HEK293T (cell line): ENCODE data around the gene MGAT5.

ENCODE experiments used
- CTCF ChIA-PET: fragments of 350-600 bp; formaldehyde crosslinking; extraction: SDS; loops from one replicate; lab custom pipeline; 2021; ENCODE audit warnings: antibody characterized with exemption, inconsistent platforms; lab: Yijun Ruan, JAX
- POLR2A ChIA-PET: fragments of 350-600 bp; formaldehyde crosslinking; extraction: SDS; loops from one replicate; lab custom pipeline; 2020; ENCODE audit warnings: antibody characterized with exemption, inconsistent platforms; lab: Yijun Ruan, JAX
- DNase-seq: peaks from one replicate; pipeline ENCODE4 v3.0.0; 2012; ENCODE audit warnings: mixed read lengths; ENCODE audit errors: extremely low spot score
- ARNT ChIP-seq: fragments of 450-650 bp; IDR thresholded peaks from 2 replicates; pipeline ENCODE4 v1.6.1; 2017; ENCODE audit warnings: mild to moderate bottlenecking
- BHLHE40 ChIP-seq: fragments of 450-650 bp; IDR thresholded peaks from 2 replicates; pipeline ENCODE4 v1.6.1; 2016; ENCODE audit warnings: mild to moderate bottlenecking, moderate library complexity, borderline replicate concordance
- CTBP1 ChIP-seq: fragments of 450-650 bp; IDR thresholded peaks from 2 replicates; pipeline ENCODE4 v1.6.1; 2016; ENCODE audit warnings: borderline replicate concordance
- ELF4 ChIP-seq: fragments of 450-650 bp; IDR thresholded peaks from 2 replicates; pipeline ENCODE4 v1.6.1; 2017; ENCODE audit warnings: antibody characterized with exemption
- FOXA1 ChIP-seq: fragments of 450-650 bp; IDR thresholded peaks from 2 replicates; pipeline ENCODE4 v1.6.1; 2016; ENCODE audit warnings: mild to moderate bottlenecking
- FOXK2 ChIP-seq: fragments of 450-650 bp; IDR thresholded peaks from 2 replicates; pipeline ENCODE4 v1.6.1; 2016; ENCODE audit warnings: mild to moderate bottlenecking
- FOXM1 ChIP-seq: fragments of 450-650 bp; IDR thresholded peaks from 2 replicates; pipeline ENCODE4 v1.6.1; 2017; ENCODE audit warnings: mild to moderate bottlenecking, borderline replicate concordance
- HDGF ChIP-seq: fragments of 450-650 bp; IDR thresholded peaks from 2 replicates; pipeline ENCODE4 v1.6.1; 2017; ENCODE audit warnings: antibody characterized with exemption, borderline replicate concordance
- L3MBTL2 ChIP-seq: fragments of 450-650 bp; conservative IDR thresholded peaks from 2 replicates; pipeline ENCODE4 v1.6.1; 2016; ENCODE audit warnings: mild to moderate bottlenecking
- LEF1 ChIP-seq: fragments of 450-650 bp; IDR thresholded peaks from 2 replicates; pipeline ENCODE4 v1.6.1; 2017; ENCODE audit warnings: mild to moderate bottlenecking, borderline replicate concordance
- NFRKB ChIP-seq: fragments of 450-650 bp; IDR thresholded peaks from 2 replicates; pipeline ENCODE4 v1.6.1; 2016; ENCODE audit warnings: mild to moderate bottlenecking, moderate library complexity
- PKNOX1 ChIP-seq: fragments of 450-650 bp; IDR thresholded peaks from 2 replicates; pipeline ENCODE4 v1.6.1; 2016
- SP1 ChIP-seq: fragments of 450-650 bp; IDR thresholded peaks from 2 replicates; pipeline ENCODE4 v1.6.1; 2017
- SUZ12 ChIP-seq: fragments of 450-650 bp; IDR thresholded peaks from 2 replicates; pipeline ENCODE4 v1.6.1; 2016; ENCODE audit warnings: mild to moderate bottlenecking
- TARDBP ChIP-seq: fragments of 450-650 bp; IDR thresholded peaks from 2 replicates; pipeline ENCODE4 v1.6.1; 2016
- ZNF384 ChIP-seq: fragments of 450-650 bp; IDR thresholded peaks from 2 replicates; pipeline ENCODE4 v1.6.1; 2016

The MGAT5 gene

GRCh38 chr2:134320930-134321329 lies 67.1 kb downstream of the MGAT5 start:
- POLR2A ChIA-PET: no interaction called here
- CTCF ChIA-PET: no interaction called here
- DNase-seq: no peak
- TF ChIP-seq FOXM1 (no peak), TARDBP (no peak), BHLHE40 (no peak), CTBP1 (no peak)

GRCh38 chr2:134323777-134324176 lies 69.9 kb downstream of the MGAT5 start:
- POLR2A ChIA-PET: no interaction called here
- CTCF ChIA-PET: no interaction called here
- TF ChIP-seq SUZ12: no peak
- TF ChIP-seq ZNF384: no peak
- no peak for TF ChIP-seq FOXK2
- TF ChIP-seq TARDBP: no peak
- TF ChIP-seq ELF4: no peak
- no peak for TF ChIP-seq LEF1
- TF ChIP-seq FOXM1: no peak
- TF ChIP-seq FOXA1: no peak
- TF ChIP-seq L3MBTL2: no peak
- TF ChIP-seq CTBP1: no peak
- no peak for TF ChIP-seq NFRKB
- no peak for TF ChIP-seq SP1
- no peak for DNase-seq

- TF ChIP-seq TARDBP (no peak), SUZ12 (no peak), FOXK2 (no peak), SP1 (no peak), NFRKB (no peak), ZNF384 (no peak), L3MBTL2 (no peak)
- CTCF ChIA-PET: no interaction called here
- POLR2A ChIA-PET: no interaction called here
- DNase-seq: no peak
Measured at GRCh38 chr2:134324430-134324829, 70.6 kb downstream of the MGAT5 start.

- ChIA-PET POLR2A (no interaction called here), CTCF (no interaction called here)
- no peak for DNase-seq
- TF ChIP-seq NFRKB (no peak), FOXM1 (no peak), SUZ12 (no peak), CTBP1 (no peak), ARNT (no peak), ELF4 (no peak), FOXK2 (no peak), FOXA1 (no peak), BHLHE40 (no peak), HDGF (no peak), SP1 (no peak), LEF1 (no peak), TARDBP (no peak), PKNOX1 (no peak)
Measured at GRCh38 chr2:134324947-134325346, 71.1 kb downstream of the MGAT5 start.

- ChIA-PET POLR2A (no interaction called here), CTCF (interaction anchor here (0.6 kb wide), 1 partner anchor 520 kb away, joined by 6 read pairs; no protein-coding TSS in a partner anchor)
- DNase-seq: no peak
- TF ChIP-seq ARNT (no peak), SP1 (no peak), ELF4 (no peak), TARDBP (no peak), HDGF (no peak), CTBP1 (no peak), BHLHE40 (no peak), ZNF384 (no peak), NFRKB (no peak), PKNOX1 (no peak)
Measured at GRCh38 chr2:134325696-134326095, 71.8 kb downstream of the MGAT5 start.

- ChIA-PET CTCF (no interaction called here), POLR2A (no interaction called here)
- no peak for DNase-seq
- no peak for TF ChIP-seq FOXK2
Measured at GRCh38 chr2:134327367-134327766, 73.5 kb downstream of the MGAT5 start.

- no peak for TF ChIP-seq L3MBTL2
- TF ChIP-seq CTBP1: no peak
- no peak for TF ChIP-seq SP1
- TF ChIP-seq ELF4: no peak
- TF ChIP-seq FOXM1: no peak
- TF ChIP-seq HDGF: no peak
- TF ChIP-seq TARDBP: no peak
- no peak for TF ChIP-seq BHLHE40
- TF ChIP-seq FOXK2: no peak
- no peak for TF ChIP-seq PKNOX1
- TF ChIP-seq ARNT: no peak
- no peak for TF ChIP-seq ZNF384
- TF ChIP-seq SUZ12: no peak
- TF ChIP-seq NFRKB: no peak
- TF ChIP-seq LEF1: no peak
- no peak for TF ChIP-seq FOXA1
- DNase-seq: no peak
- POLR2A ChIA-PET: no interaction called here
- CTCF ChIA-PET: no interaction called here
Measured at GRCh38 chr2:134331081-134331480, 77.2 kb downstream of the MGAT5 start.
